Measurements from ENCODE around the gene CACNA2D4.

Gene CACNA2D4

GRCh38 chr12:1798641-1799020 lies 119.8 kb downstream of the CACNA2D4 start:
- no peak for DNase-seq

DNA sequence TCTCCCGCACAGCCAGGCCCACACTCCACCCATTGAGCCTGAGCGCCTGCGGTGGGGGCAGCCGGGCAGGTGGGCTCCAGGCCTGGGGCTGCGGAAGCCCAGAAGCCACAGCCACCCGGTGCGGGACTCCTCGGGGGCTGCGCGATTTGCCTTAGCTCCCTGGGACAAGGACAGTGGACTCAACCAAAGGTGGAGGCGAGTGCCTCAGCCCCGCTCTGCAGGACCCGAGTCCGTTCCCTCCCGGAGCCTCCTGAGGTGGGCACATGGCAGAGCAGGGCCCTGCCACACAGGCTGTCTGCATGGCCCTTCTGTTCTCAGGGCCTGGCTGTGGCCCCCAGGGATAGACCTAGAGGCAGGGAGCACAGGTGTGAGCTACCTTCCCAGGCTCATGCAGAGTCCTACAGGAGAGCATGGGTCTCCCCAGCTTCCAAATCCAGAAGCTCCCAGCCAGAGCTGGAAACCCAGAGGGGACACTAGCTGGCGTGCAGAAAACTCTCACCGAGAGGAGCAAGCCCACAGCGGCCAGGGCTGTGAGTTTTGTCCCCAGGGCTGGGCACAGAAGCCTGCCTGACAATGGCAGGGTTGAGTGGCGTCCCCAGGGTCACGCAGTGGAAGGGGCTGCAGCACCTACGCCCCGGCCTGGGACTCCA lies 120.3 kb downstream of the CACNA2D4 start:
- DNase-seq: no peak

- peak; percentile 74 for DNase-seq
Observed at GRCh38 chr12:1797011-1797901, 121.2 kb downstream of the CACNA2D4 start.

- peak; percentile 70 for DNase-seq
Observed at GRCh38 chr12:1796515-1797010, 121.9 kb downstream of the CACNA2D4 start.

DNA sequence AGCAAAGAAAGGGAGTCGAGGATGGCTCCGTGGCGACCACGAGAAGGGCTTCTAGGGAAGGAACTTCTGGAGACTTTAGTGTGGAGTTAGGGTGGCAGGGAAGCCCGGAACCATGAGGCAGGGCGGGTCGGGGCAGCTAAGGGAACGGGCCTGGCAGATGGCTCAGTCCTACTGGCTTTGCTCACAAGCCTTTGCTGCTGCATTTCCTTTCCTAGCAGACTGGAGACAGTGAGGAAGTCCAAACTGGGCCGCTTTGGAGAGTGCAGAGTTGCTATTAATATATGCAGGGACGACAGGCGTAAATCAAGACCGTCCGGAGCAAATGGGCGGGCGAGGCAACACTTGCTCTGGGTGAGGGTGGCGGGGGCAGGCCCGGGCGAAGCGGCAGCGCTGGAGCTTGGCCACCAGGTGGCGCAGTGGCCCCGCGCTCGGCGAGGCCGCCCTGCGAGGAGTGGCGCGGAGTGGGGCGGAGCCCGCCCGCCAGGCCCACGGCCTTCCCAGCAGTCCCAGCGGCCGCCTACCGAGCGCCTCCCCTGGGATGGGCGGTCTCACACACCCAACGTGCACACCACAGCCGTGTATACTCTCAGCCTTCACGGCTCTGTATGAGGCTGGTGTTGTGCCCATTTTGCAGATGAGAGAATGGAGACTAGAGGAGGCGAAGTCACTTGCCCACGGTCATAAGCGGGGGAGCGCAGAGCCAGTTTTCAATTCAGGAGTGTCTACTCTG lies 122.5 kb downstream of the CACNA2D4 start:
- peak; percentile 96 for DNase-seq

DNA sequence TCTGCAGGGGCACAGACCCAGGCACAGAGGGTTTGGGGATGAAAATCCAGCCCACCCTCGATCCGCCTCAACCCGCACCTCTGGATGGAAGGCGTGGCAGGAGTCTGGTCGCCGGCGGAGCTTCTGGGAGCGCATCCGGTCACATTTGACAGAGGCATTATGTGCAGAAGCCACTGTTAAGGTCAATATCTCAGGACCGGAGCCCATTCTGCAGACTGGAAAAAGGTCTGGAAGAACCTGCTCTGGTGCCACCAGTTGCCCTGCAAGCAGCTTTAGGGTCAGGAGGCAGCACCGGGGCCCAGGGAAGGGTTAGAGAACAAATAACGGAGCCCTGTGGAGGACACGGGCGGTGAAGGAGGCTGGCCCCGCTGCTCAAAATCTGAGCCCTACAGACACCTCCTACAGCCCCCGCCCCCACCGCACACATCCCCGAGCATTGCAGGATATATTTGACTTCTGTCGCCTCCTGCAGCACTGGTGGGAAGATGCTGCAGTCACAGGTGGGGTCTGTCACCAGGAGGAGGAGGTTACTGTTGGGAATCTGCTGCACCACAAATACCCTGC lies 123.1 kb downstream of the CACNA2D4 start:
- no peak for DNase-seq

GRCh38 chr12:1794440-1795090 lies 123.9 kb downstream of the CACNA2D4 start:
- DNase-seq: no peak

- DNase-seq: no peak
Observed at GRCh38 chr12:1793426-1794210, 124.8 kb downstream of the CACNA2D4 start.

DNA sequence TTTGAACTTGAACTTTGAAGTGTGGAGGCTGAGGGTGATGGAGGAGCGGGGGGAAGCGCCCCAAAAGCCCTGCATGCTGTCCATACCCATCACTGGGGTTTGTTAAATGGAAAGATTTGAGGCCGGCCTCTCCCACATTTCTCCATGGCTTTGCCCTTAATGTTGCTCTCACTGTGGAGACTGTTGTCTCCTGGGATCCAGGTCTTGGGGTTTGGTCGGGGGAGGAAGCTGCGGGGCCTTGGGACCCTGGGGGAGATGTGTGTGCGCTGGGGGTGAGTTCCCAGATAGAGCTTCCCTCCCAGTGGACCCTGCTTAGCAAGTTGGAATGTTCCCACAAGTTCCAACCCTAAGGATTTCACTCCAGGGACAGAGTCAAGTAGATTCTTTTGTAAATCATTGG lies 126.0 kb downstream of the CACNA2D4 start:
- no peak for DNase-seq

- DNase-seq: peak; percentile 78
Observed at GRCh38 chr12:1791104-1791841, 127.2 kb downstream of the CACNA2D4 start.

GRCh38 chr12:1790444-1790843 lies 128.0 kb downstream of the CACNA2D4 start:
- no peak for DNase-seq

DNA sequence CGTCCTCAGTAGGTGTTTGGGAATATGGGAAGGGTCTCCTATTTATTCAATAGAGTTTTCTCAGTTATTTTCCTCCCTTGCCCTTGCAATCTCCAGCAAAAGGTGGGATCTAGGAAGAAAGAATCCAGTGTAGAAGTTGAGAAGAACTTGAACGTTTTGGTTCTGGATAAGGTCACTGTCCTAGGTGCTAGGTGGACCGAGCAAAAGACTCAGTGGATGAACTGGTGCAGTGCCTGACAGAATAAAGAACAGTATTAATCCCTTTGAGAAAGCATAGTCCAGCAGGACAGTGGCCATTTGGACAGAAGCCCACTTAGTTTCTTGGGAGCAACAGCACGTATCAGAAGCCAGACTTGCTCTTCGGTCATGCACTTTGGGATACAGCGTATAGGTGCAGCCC lies 130.7 kb downstream of the CACNA2D4 start:
- no peak for DNase-seq

DNA sequence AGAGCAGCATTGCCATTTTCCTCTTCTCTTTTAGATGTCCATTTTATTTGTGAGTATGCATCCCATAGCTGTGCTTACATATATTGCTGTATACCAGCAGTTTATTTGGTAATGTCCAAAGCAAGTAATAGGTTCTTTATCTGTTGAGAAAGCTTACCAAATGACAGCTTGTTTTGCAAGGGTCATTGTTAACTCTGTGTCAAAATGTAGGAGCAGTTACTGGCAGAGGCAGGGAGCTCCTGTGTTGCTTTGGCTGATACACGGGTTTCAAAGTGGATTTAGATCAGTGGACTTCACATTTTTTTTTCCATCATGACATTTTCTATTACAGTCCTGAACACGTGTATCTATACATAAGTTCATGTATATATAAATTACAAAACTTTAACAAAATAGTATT lies 136.2 kb downstream of the CACNA2D4 start:
- DNase-seq: no peak

DNA sequence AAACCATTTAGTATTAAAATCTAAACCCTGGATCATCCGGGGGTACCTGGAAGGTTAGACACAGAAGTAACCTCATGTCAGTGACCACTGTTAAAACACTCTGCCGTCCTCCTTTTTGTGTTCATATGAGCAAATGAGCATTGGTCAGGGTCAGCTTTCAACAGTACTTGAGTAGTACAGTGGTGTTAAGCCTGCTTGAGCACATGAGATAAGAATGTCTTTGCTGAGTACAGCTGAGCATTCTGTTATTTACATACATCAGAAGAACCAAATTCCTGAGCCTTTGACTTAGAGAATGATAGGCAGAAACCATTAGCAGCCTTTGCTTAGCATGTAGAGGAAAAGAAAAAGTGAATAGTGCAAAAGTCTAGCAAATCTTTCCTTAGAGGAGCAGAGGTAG lies 136.7 kb downstream of the CACNA2D4 start:
- no peak for DNase-seq

GRCh38 chr12:1779783-1780182 lies 138.7 kb downstream of the CACNA2D4 start:
- no peak for DNase-seq

- no peak for DNase-seq
Observed at GRCh38 chr12:1778911-1779310, 139.5 kb downstream of the CACNA2D4 start.

DNA sequence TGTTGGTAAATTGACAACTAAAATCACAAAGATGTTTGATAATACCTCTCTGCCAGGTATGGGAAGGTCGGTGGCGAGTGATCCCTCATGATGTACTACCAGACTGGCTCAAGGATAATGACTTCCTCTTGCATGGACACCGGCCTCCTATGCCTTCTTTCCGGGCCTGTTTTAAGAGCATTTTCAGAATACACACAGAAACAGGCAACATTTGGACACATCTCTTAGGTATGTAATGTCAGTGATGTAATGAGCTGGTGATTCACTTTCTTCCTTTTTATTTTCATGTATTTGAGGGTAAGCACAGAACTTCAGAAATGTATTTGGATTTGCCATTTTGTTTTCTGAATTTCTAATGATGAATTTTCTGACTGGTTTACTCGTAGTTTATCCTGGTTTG lies 140.7 kb downstream of the CACNA2D4 start:
- no peak for DNase-seq

DNA sequence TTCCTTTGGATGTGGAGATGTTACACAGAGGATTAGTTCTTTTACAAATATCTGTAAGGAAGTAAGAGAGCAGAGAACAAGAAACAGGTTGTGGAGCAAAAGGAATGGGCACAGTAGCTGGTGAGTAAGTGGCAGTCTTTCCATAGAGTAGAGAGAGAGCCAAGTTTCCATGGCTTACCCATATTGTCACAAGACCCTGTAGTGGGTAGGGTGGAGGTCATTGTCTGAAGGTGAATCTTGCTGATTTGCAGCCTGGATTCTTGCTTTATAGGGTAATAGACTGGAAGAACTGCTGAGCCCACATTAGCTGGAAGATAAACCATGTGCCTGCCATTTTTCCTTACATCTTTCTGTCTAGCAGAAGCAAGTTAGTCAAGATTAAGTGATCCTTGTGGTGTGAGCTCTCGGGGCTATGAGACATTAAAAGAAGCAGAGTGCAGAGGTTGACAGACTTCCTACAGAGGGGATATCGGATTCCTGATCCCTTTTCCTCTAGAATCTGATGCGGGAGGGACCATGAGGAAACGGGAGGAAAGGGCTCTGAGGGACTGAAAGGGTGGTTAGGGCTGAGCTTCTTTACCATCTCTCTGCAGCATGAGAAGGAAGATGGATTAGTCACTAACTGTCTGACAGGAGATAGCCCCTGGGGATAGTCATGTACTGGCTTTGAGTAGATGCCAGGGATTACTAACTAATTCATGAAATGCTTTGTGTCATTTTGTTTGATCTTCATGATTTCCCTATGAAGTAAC lies 142.1 kb downstream of the CACNA2D4 start:
- DNase-seq: no peak

DNA sequence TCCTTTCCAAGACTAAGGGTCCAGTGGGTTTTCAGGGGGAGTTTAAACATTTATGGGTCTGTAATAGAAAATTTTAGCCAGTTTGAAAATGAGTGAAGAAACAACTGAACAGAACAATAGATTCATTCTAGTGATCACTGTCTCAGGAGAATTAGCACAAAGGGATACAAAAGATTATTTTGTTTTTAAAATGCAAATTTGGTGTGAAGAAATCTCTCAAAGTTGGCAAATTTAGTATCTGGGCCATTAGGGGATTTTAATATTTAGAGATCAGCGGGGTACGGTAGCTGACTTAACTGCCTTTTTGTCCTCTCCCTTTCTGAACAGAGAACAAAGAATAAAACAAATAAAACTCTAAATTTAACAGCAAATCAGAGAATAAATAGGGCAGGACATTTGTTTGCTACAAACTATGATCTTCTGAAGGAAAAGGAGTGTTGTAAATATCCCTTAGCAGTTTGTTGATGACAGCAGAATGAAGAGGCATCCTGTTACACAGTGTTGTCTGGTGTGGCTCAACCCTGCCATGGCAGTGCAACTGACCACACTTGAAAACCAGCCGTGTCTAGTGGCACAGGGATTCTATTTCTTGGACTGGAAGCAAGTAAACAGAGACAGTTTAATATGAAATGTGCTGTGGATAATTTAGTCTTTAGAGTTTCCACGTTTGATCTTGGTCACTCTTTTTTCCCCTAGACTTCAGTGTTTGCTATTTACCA lies 144.4 kb downstream of the CACNA2D4 start:
- no peak for DNase-seq
